GM18909 (cell line): ENCODE results near the gene NUDT3.

ENCODE experiments used
- ATAC-seq: cut with Tn5 transposase; IDR thresholded peaks from one replicate; pipeline ENCODE4 v1.9.1; 2021; ENCODE audit warnings: mild to moderate bottlenecking; ENCODE audit not compliant: unreplicated experiment, poor library complexity

Gene NUDT3

GRCh38 chr6:34232901-34233300 is 159.6 kb downstream of the NUDT3 start:
- ATAC-seq, result no peak

GRCh38 chr6:34231566-34232336 is 160.7 kb downstream of the NUDT3 start:
- no peak for ATAC-seq

GRCh38 chr6:34230653-34231371 is 161.7 kb downstream of the NUDT3 start:
- ATAC-seq, result no peak

GRCh38 chr6:34229877-34230276 is 162.6 kb downstream of the NUDT3 start:
- ATAC-seq, result no peak
